HFF-Myc (cell line): ENCODE data around the gene KRT85.

Experiments used
- DNase-seq: peaks from one replicate; pipeline ENCODE4 v3.0.0-alpha.2; 2011; ENCODE audit warnings: low read depth; ENCODE audit errors: extremely low read depth
- H3K4me3 ChIP-seq: replicated peaks from 2 replicates; pipeline ENCODE4 v1.5.1; 2011; ENCODE audit warnings: low read depth, mild to moderate bottlenecking, control low read depth, low read length
- CTCF ChIP-seq: IDR thresholded peaks from 2 replicates; pipeline ENCODE4 v1.5.1; 2012; ENCODE audit warnings: mild to moderate bottlenecking, low read depth, low read length, control low read depth; ENCODE audit errors: missing control alignments

The KRT85 gene

DNA sequence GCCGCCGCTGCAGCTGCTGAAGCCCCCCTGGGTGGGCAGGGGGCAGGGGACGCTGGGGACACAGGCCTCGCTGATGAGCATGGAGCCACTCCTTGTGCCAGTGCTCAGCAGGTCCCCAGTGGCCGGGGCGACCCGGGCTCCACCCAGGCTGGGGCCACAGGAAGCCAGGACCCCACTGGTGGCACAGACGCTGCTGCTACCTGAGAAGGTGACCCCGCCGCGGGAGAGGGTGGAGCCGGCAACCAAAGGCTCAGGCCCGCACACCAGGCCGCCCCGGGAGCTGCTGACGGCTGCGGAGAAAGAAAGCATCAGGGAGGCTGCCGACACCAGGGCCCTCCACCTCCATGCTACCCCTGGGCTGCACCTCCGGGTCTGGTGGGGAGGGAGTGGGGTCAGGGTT lies 10.8 kb upstream of the KRT85 start:
- TF ChIP-seq CTCF, result no peak
- no peak for DNase-seq

DNA sequence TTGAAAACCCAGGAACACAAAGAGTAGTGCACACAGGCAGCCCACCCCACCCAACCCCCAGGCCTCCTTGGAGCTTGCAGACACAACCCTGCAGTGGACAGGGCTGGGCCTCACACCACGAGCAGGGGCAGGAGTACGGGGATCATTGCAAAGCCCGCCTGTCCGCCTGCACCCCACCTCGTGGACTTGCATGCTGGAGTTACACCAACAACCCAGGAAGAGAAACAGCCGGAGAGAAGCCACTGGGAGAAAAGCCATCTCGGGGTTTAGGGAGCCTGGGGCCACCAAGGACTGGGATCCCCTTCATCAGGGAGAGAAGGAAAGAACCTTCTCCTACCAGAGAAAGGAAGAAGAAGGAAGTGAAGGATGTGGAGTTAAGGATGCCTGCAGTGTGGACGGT lies 10.0 kb upstream of the KRT85 start:
- DNase-seq, result no peak
- TF ChIP-seq CTCF, result no peak
- no peak overlapping the region for H3K4me3 ChIP-seq

More for the DNA sequence above, 10.8 kb upstream of the KRT85 start:
- H3K4me3 ChIP-seq, result no peak overlapping the region

GRCh38 chr12:52372216-52373154 lies 5.2 kb upstream of the KRT85 start:
- TF ChIP-seq CTCF, result peak; percentile 70
- DNase-seq, result peak; percentile 47
- no peak overlapping the region for H3K4me3 ChIP-seq

DNA sequence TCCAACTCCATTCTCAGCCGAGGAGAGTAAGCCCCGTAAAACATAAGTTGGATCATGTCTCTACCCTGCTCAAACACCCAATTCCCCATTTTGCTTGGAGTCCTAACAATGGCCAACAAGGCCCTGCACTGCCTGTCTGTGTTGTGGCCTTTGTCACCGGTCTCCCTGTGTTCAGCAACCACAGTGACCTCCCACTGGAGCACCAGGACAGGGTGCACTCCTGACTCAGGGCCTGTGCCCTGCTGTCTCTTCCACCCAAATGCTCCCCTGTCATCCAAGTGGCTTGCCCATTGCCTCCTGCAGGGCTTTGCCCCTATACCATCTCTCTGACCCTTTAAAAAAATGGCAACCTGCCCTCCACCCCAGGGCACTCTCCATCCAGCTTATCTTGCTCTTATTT lies 4.4 kb upstream of the KRT85 start:
- TF ChIP-seq CTCF, result no peak
- H3K4me3 ChIP-seq, result no peak overlapping the region
- no peak for DNase-seq

DNA sequence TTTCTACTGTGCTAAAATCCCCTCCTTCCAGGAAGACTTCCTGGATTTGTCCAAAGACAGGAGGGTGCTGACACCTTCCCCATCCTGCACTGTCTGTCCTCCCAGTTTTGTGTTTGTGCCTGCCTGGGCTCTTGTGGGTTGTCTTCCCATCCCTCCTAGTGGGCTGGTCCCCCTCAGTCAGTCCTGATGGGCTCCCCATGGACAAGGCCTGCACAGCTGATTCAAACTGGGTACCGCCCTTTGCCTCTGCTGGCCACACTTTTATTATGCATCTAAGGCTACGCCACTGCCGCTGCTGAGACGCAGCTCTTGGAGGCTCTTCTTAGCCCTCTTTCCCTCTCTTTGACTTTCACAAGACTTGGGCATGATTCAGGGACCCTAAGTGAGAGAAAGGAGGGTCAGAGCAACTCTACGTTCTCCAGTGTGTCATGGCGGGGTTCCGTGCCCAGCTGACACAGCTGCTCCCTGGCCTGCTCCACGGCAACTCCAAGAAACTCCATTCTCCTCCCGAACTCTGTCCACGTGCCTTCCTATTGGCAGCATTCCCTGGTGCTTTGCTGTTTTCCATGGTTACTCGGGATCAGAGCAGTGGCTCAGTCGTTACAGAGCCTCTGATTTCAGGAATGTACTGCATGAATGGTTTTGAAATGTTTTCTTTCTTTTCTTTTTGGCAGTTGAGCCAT lies 3.8 kb upstream of the KRT85 start:
- TF ChIP-seq CTCF, result no peak
- no peak for DNase-seq
- no peak overlapping the region for H3K4me3 ChIP-seq

- TF ChIP-seq CTCF, result no peak
- DNase-seq, result no peak
- H3K4me3 ChIP-seq, result no peak overlapping the region
Observed at GRCh38 chr12:52369809-52370208, 2.5 kb upstream of the KRT85 start.
